Bronchial epithelial cell (primary cell): ENCODE data around the gene PHF21B. TPM values are rescaled to one million over a fixed set of nuclear protein-coding genes. Genes with fewer than 3 reads are reported as not detected.
"Not testable (repeated sequence)": the region's sequence is repeated elsewhere in the genome, so short reads cannot be mapped to it uniquely, and the experiment has no call there.

ENCODE experiments used
- DNase-seq: peaks from one replicate; pipeline ENCODE4 v3.0.0-alpha.2; 2010; ENCODE audit warnings: low read depth
- FAIRE-seq: peaks from 2 replicates; lab custom pipeline; 2011; peaks lifted over from hg19 to GRCh38; lab: Jason Lieb, UNC
- H3K27me3 ChIP-seq: 2 replicates; pipeline ENCODE4 v1.5.1; 2011; ENCODE audit warnings: low read length; ENCODE audit not compliant: control insufficient read depth, insufficient read depth
- H3K36me3 ChIP-seq: 2 replicates; pipeline ENCODE4 v1.5.1; 2011; ENCODE audit warnings: low read length; ENCODE audit not compliant: control insufficient read depth, insufficient read depth
- H3K4me3 ChIP-seq: 2 replicates; pipeline ENCODE4 v1.5.1; 2011; ENCODE audit warnings: mild to moderate bottlenecking, low read depth, low read length, control low read depth
- total RNA-seq: library from RNA; depleted of rRNA; stranded (reverse); fragments of >200 nt; gene quantifications from 2 replicates; pipeline ENCODE4 v1.2.1, GENCODE V29; 2014
- TF ChIP-seq, protein P1 (sequence below): IDR thresholded peaks from 2 replicates; pipeline ENCODE4 v1.5.1; 2011; ENCODE audit warnings: mild to moderate bottlenecking, moderate library complexity, low read length, control low read depth, inconsistent platforms; ENCODE audit not compliant: insufficient read depth, severe bottlenecking

The PHF21B gene
- total RNA-seq, 1 donor from 2014 or later, result not detected

DNA sequence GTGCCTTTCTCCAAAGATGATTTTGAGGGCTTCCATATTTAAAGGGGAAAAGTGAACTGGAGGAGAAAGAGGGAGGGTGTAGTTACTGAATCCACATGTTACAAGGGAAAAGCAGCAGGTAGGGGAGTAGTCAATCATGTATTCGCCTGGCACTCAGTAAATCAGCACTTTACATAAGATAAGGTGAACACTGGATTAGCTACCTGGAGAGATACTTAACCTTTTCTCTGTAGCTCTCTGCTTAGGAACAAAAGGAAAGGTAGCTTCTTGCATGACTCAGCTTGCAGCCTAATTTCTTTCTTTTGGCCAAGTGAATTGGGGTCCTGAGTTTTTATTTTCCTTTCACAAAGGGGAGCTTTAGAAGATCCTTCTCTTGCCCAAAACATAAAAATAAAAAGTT, 43.3 kb upstream of the PHF21B start:
- H3K27me3 ChIP-seq, result peaks cover 5% of the 10 kb centered on the region
- no peak for DNase-seq
- H3K36me3 ChIP-seq, result no peaks in the 10 kb centered on the region
- TF ChIP-seq, protein P1, sequence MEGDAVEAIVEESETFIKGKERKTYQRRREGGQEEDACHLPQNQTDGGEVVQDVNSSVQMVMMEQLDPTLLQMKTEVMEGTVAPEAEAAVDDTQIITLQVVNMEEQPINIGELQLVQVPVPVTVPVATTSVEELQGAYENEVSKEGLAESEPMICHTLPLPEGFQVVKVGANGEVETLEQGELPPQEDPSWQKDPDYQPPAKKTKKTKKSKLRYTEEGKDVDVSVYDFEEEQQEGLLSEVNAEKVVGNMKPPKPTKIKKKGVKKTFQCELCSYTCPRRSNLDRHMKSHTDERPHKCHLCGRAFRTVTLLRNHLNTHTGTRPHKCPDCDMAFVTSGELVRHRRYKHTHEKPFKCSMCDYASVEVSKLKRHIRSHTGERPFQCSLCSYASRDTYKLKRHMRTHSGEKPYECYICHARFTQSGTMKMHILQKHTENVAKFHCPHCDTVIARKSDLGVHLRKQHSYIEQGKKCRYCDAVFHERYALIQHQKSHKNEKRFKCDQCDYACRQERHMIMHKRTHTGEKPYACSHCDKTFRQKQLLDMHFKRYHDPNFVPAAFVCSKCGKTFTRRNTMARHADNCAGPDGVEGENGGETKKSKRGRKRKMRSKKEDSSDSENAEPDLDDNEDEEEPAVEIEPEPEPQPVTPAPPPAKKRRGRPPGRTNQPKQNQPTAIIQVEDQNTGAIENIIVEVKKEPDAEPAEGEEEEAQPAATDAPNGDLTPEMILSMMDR, result no peak
- H3K4me3 ChIP-seq, result no peak overlapping the region
- FAIRE-seq, result no peak

DNA sequence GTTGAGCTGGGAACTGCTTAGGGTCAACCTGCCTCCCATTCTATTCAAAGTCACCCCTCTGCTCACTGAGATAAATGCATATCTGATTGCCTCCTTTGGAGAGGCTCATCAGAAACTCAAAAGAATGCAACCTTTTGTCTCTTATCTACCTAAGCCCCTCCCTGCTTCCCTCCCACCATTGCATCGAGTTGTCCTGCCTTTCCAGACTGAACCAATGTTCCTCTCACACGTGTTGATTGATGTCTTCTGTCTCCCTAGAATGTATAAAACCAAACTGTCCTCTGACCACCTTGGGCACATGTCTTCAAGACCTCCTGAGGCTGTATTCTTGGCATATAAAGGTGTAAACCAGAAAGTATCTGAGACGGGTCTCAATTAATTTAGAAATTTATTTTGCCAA, 42.9 kb upstream of the PHF21B start:
- H3K27me3 ChIP-seq, H3K4me3 ChIP-seq, H3K36me3 ChIP-seq, FAIRE-seq, DNase-seq: not testable (repeated sequence)

DNA sequence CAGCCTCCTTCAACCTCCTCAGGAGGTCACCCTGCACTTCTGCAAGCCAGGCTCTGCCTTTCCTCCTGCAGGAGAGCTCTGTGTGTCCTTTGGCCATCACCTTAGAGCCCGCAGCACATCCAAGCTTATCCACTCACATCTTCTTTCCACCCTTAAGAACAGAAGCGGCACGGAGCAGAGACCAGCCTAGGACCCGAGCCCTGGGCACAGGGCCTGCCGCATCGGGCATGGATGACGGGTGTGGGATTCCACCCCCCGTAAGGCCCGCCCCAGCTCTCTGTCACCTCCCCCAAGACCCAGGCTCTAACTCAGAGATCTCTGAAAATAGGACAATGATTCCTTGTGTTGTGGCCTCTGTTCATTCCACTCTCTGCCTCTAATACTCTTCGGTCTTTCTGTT, 42.1 kb upstream of the PHF21B start:
- Histone ChIP-seq H3K27me3 (peaks cover 5% of the 10 kb centered on the region), H3K36me3 (no peaks in the 10 kb centered on the region), H3K4me3 (no peak overlapping the region)
- no peak for FAIRE-seq
- no peak for DNase-seq
- TF ChIP-seq, protein P1, result no peak

DNA sequence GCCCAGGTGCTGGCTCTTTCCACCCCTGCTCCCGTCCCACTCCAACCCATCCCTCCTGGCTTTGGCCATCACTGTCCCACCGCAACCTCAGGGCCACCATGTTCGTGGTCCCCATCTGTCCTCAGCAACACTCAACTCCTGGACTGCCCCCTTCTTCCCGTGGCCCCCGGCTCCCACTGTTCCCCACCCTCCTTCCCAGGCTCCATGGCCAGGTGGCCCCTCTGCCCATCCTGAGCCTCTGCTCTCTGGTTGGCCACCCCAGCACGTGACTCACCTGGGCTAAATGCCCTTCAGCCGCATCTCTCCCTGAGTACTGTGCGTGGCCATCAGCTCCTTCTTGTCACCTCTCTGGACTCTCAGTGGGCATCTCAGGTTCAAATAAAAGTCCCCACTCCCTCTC, 41.6 kb upstream of the PHF21B start:
- H3K36me3 ChIP-seq, result no peaks in the 10 kb centered on the region
- peaks cover 5% of the 10 kb centered on the region for H3K27me3 ChIP-seq
- DNase-seq (no peak), FAIRE-seq (no peak)
- TF ChIP-seq, protein P1, result no peak
- H3K4me3 ChIP-seq, result no peak overlapping the region

DNA sequence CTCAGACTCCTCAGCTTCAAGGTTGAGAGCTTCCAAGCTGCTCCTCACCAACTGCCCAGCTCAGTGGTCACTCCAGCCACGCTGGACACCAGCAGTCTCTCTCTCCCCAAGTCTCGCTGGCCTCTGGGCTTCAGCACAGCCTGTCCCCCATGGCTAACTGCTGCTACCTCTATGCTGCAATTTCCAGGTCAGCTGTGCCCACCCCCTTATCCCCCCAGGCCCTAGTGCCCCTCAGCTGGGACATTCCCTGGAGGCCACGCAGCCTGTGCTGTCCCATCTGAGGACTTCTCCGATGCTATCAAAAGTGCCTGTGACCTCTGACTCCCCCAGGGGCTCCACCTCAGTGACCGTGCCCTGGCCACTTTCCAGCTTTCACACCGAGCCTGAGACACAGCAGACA, 37.5 kb upstream of the PHF21B start:
- Histone ChIP-seq H3K4me3 (no peak overlapping the region), H3K27me3 (peaks cover 3% of the 10 kb centered on the region), H3K36me3 (no peaks in the 10 kb centered on the region)
- TF ChIP-seq, protein P1, result no peak
- FAIRE-seq (no peak), DNase-seq (no peak)

DNA sequence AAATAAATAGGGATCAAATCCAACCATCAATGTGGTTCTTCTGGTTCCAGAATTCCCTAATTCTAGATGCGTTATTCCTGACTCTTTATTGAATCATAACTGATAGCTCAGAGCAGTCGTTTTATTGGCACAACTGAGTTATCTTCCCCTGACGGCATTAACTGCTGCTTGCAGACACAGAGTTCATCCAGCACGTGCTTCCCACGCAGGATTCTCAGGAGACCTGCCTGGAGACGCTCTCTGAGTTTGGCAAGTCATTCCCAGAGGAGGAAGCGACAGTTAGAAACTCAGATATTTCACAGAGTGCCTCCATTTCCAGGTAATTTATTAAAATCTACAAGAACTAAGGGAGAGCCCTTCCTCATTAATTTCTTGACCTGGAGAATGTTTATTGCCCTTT, 35.4 kb upstream of the PHF21B start:
- FAIRE-seq (no peak), DNase-seq (no peak)
- Histone ChIP-seq H3K4me3 (no peak overlapping the region), H3K27me3 (peaks cover 2% of the 10 kb centered on the region), H3K36me3 (no peaks in the 10 kb centered on the region)
- TF ChIP-seq, protein P1, result no peak
